Measurements from ENCODE around the gene RNU1-4.
"Not testable (repeated sequence)": the region's sequence is repeated elsewhere in the genome, so short reads cannot be mapped to it uniquely, and the experiment has no call there.

- TF ChIP-seq, protein P1, sequence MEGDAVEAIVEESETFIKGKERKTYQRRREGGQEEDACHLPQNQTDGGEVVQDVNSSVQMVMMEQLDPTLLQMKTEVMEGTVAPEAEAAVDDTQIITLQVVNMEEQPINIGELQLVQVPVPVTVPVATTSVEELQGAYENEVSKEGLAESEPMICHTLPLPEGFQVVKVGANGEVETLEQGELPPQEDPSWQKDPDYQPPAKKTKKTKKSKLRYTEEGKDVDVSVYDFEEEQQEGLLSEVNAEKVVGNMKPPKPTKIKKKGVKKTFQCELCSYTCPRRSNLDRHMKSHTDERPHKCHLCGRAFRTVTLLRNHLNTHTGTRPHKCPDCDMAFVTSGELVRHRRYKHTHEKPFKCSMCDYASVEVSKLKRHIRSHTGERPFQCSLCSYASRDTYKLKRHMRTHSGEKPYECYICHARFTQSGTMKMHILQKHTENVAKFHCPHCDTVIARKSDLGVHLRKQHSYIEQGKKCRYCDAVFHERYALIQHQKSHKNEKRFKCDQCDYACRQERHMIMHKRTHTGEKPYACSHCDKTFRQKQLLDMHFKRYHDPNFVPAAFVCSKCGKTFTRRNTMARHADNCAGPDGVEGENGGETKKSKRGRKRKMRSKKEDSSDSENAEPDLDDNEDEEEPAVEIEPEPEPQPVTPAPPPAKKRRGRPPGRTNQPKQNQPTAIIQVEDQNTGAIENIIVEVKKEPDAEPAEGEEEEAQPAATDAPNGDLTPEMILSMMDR (IDR thresholded peaks at IDR 0.05; ENCODE audit: poor library complexity, severe bottlenecking): not testable (repeated sequence)
- not testable (repeated sequence) for TF ChIP-seq EP300 (conservative IDR thresholded peaks at IDR 0.05; ENCODE audit: poor library complexity, severe bottlenecking); POLR2AphosphoS5 (IDR thresholded peaks at IDR 0.05); EZH2 (IDR thresholded peaks at IDR 0.05; ENCODE audit: borderline replicate concordance, insufficient read depth, low read length, poor library complexity, severe bottlenecking); REST (IDR thresholded peaks at IDR 0.05; ENCODE audit: borderline replicate concordance); RAD21 (conservative IDR thresholded peaks at IDR 0.05)
Observed at GRCh38 chr1:16755932-16756331, 15.6 kb downstream of the RNU1-4 start.
